GM12878 (cell line): ENCODE data around the gene ITSN2. TPM values are rescaled to one million over a fixed set of nuclear protein-coding genes. Genes with fewer than 3 reads are reported as not detected.

Experiments used
- ATAC-seq: fragments of 200-7000 bp; cut with Tn5 transposase; 3 replicates; pipeline ENCODE4 v1.9.1; 2020; ENCODE audit warnings: mild to moderate bottlenecking, moderate library complexity
- BruUV-seq: library from RNA; stranded (reverse); fragments of 400-500 nt; replicated peaks from 2 replicates; lab custom pipeline; 2021; lab: Mats Ljungman, UMichigan
- CTCF ChIA-PET: fragments of 300-600 bp; sonication (Branson Sonifier 250); formaldehyde crosslinking; extraction: SDS; loops from one replicate; lab custom pipeline; 2021; ENCODE audit warnings: inconsistent platforms; lab: Yijun Ruan, JAX
- POLR2A ChIA-PET: fragments of 350-600 bp; formaldehyde crosslinking; extraction: SDS; loops from one replicate; lab custom pipeline; 2021; ENCODE audit warnings: inconsistent platforms; lab: Charles Lee
- RAD21 ChIA-PET: fragments of 300-600 bp; sonication (Branson Sonifier 250); formaldehyde crosslinking; loops from one replicate; lab custom pipeline; 2023; ENCODE audit warnings: antibody characterized with exemption; ENCODE audit not compliant: unreplicated experiment; lab: Charles Lee
- SMC1A ChIA-PET: fragments of 300-600 bp; sonication (Branson Sonifier 250); formaldehyde crosslinking; loops from one replicate; lab custom pipeline; 2023; ENCODE audit not compliant: unreplicated experiment, uncharacterized antibody; lab: Charles Lee
- DNase-seq: peaks from one replicate; pipeline ENCODE4 v3.0.0-alpha.2; 2011; ENCODE audit warnings: low read depth, low spot score
- FAIRE-seq: peaks from 3 replicates; lab custom pipeline; 2011; peaks lifted over from hg19 to GRCh38; lab: Jason Lieb, UNC
- H2AFZ ChIP-seq: 2 replicates; pipeline ENCODE4 v1.6.0; 2011; ENCODE audit warnings: low read depth, low read length, control low read depth; ENCODE audit not compliant: control insufficient read depth
- H3K27ac ChIP-seq: 2 replicates; pipeline ENCODE4 v1.5.1; 2011; ENCODE audit warnings: control low read depth; ENCODE audit not compliant: control insufficient read depth, insufficient read depth
- H3K27me3 ChIP-seq, 2 experiments: replicated peaks in 1 of 2; 2 replicates each; pipeline versions ENCODE4 v1.6.0 to v1.6.1; 2011; ENCODE audit warnings: low read length in 1 of 2; ENCODE audit not compliant: control insufficient read depth in 2 of 2, insufficient read depth in 2 of 2
- H3K36me3 ChIP-seq, 2 experiments: 2 replicates each; pipeline ENCODE4 v1.5.1; 2011; ENCODE audit warnings: low read length in 1 of 2; ENCODE audit not compliant: control insufficient read depth in 2 of 2, insufficient read depth in 2 of 2
- H3K4me1 ChIP-seq: 2 replicates; pipeline ENCODE4 v1.6.1; 2011; ENCODE audit warnings: mild to moderate bottlenecking, low read length, moderate library complexity, mixed read lengths; ENCODE audit not compliant: control insufficient read depth, insufficient read depth
- H3K4me2 ChIP-seq: 2 replicates; pipeline ENCODE4 v1.6.0; 2011; ENCODE audit warnings: control low read depth; ENCODE audit not compliant: control insufficient read depth, insufficient read depth
- H3K4me3 ChIP-seq: fragments of 200-600 bp; sonication (generic); 2 replicates; pipeline ENCODE4 v1.5.1; 2016
- H3K79me2 ChIP-seq: 2 replicates; pipeline ENCODE4 v1.6.0; 2011; ENCODE audit warnings: low read length; ENCODE audit not compliant: control insufficient read depth, insufficient read depth
- H3K9ac ChIP-seq: 2 replicates; pipeline ENCODE4 v1.8.0; 2011; ENCODE audit warnings: low read length, control low read depth, mixed read lengths; ENCODE audit not compliant: control insufficient read depth, insufficient read depth
- H3K9me3 ChIP-seq: replicated peaks from 3 replicates; pipeline ENCODE4 v1.5.1; 2011; ENCODE audit warnings: mild to moderate bottlenecking, low read length; ENCODE audit not compliant: control insufficient read depth, insufficient read depth
- H4K20me1 ChIP-seq: 2 replicates; pipeline ENCODE4 v1.6.0; 2011; ENCODE audit not compliant: control insufficient read depth, insufficient read depth
- ASH2L ChIP-seq: fragments of 300-600, 200-600 bp; sonication (generic); IDR thresholded peaks from 2 replicates; pipeline ENCODE4 v1.6.1; 2017; ENCODE audit warnings: low read depth, mild to moderate bottlenecking, borderline replicate concordance
- BCL11A ChIP-seq: IDR thresholded peaks from 2 replicates; pipeline ENCODE4 v1.6.1; 2011; ENCODE audit warnings: low read depth, low read length
- EGR1 ChIP-seq, 2 experiments: IDR thresholded peaks; 1 replicate in 1 of 2; 2 replicates in 1 of 2; pipeline ENCODE4 v1.6.1; 2011 to 2012; ENCODE audit warnings: low read depth in 2 of 2, low read length in 2 of 2, borderline replicate concordance in 1 of 2, mild to moderate bottlenecking in 1 of 2, moderate library complexity in 1 of 2
- ELK1 ChIP-seq: IDR thresholded peaks from 2 replicates; pipeline ENCODE4 v1.6.1; 2012; ENCODE audit warnings: low read depth, low read length, improper control_type of control experiment
- EP300 ChIP-seq, 2 experiments: fragments of 150-350 bp in 1 of 2; IDR thresholded peaks; 2 replicates each; pipeline ENCODE4 v1.6.1; 2011 to 2012; ENCODE audit warnings: low read depth in 2 of 2, low read length in 2 of 2, borderline replicate concordance in 1 of 2, improper control_type of control experiment in 1 of 2, inconsistent platforms in 1 of 2; ENCODE audit not compliant: control insufficient read depth in 1 of 2
- EZH2 ChIP-seq: IDR thresholded peaks from 2 replicates; pipeline ENCODE4 v1.6.1; 2012; ENCODE audit warnings: low read depth, mild to moderate bottlenecking, control low read depth, inconsistent platforms, low read length, borderline replicate concordance; ENCODE audit not compliant: control insufficient read depth
- IKZF2 ChIP-seq, 2 experiments: fragments of 450-650 bp; IDR thresholded peaks; 2 replicates each; pipeline ENCODE4 v1.6.1; 2017; ENCODE audit warnings: mild to moderate bottlenecking in 2 of 2, moderate library complexity in 2 of 2
- IRF4 ChIP-seq: IDR thresholded peaks from 2 replicates; pipeline ENCODE4 v1.6.1; 2011; ENCODE audit warnings: low read depth, low read length
- IRF5 ChIP-seq: fragments of 450-650 bp; IDR thresholded peaks from 2 replicates; pipeline ENCODE4 v1.6.1; 2017; ENCODE audit warnings: borderline replicate concordance
- LARP7 ChIP-seq: fragments of 450-650 bp; IDR thresholded peaks from 2 replicates; pipeline ENCODE4 v1.6.1; 2017; ENCODE audit warnings: mild to moderate bottlenecking
- MEF2A ChIP-seq: IDR thresholded peaks from 2 replicates; pipeline ENCODE4 v1.6.1; 2011; ENCODE audit warnings: low read depth, mild to moderate bottlenecking, low read length, moderate library complexity; ENCODE audit not compliant: insufficient read depth
- NR2C1 ChIP-seq: fragments of 450-650 bp; IDR thresholded peaks from 2 replicates; pipeline ENCODE4 v1.6.1; 2017; ENCODE audit warnings: antibody characterized with exemption, mild to moderate bottlenecking, moderate library complexity
- RCOR1 ChIP-seq: conservative IDR thresholded peaks from 2 replicates; pipeline ENCODE4 v1.6.1; 2012; ENCODE audit warnings: low read depth, low read length, improper control_type of control experiment
- RFX5 ChIP-seq: IDR thresholded peaks from 2 replicates; pipeline ENCODE4 v1.6.1; 2011; ENCODE audit warnings: low read depth, low read length, improper control_type of control experiment
- SMARCA5 ChIP-seq: fragments of 450-650 bp; IDR thresholded peaks from 2 replicates; pipeline ENCODE4 v1.6.1; 2017; ENCODE audit warnings: mild to moderate bottlenecking
- TCF3 ChIP-seq: IDR thresholded peaks from 2 replicates; pipeline ENCODE4 v1.6.1; 2012; ENCODE audit warnings: low read depth, mild to moderate bottlenecking, low read length, borderline replicate concordance; ENCODE audit not compliant: insufficient read depth
- YY1 ChIP-seq: IDR thresholded peaks from 2 replicates; pipeline ENCODE4 v1.6.1; 2011; ENCODE audit warnings: low read depth, mild to moderate bottlenecking, low read length
- ZBED1 ChIP-seq: IDR thresholded peaks from 2 replicates; pipeline ENCODE4 v1.6.1; 2016; ENCODE audit warnings: borderline replicate concordance
- WGBS: methylation state at CpG from one replicate; pipeline ENCODE4 v1.1.6; 2016; ENCODE audit warnings: low lambda C conversion rate; ENCODE audit not compliant: insufficient replicate concordance, insufficient coverage; ENCODE audit errors: missing lambda C conversion rate; 5-methylcytosine and 5-hydroxymethylcytosine counted together
- in situ Hi-C: fragments of 300-500 bp; cut with MboI; formaldehyde crosslinking; loops from 9 replicates; pipeline ENCODE4 v1.14.3; 2018; ENCODE audit warnings: mixed read lengths
- intact Hi-C: fragments of 100-400 bp; cut with micrococcal nuclease; formaldehyde crosslinking; loops from one replicate; pipeline ENCODE4 v1.14.2; 2022; ENCODE audit not compliant: unreplicated experiment
- polyA plus RNA-seq, 11 experiments: library from polyadenylated mRNA; depleted of rRNA in 4 of 11; unstranded in 6 of 11; stranded (reverse) in 5 of 11; fragments of >200 nt; fragmentation: Nextera tagmentation in 4 of 11; fragmentation: Illumina TruSeq in 1 of 11; extraction: Ambion mirVana in 4 of 11; extraction: Trizol in 1 of 11; gene quantifications; 1 replicate in 1 of 11; 2 replicates in 10 of 11; pipeline versions ENCODE4 v1.2.1 to v1.2.3, GENCODE V29; 2011 to 2016; ENCODE audit warnings: inconsistent platforms in 2 of 11, missing spikeins in 2 of 11, low read depth in 1 of 11
- total RNA-seq, 4 experiments: library from RNA; depleted of rRNA in 3 of 4; stranded (reverse); fragments of >200 nt in 3 of 4; fragmentation: Illumina TruSeq in 1 of 4; extraction: Trizol in 1 of 4; gene quantifications; 2 replicates each; pipeline versions ENCODE4 v1.2.1 to v1.2.3, GENCODE V29; 2013 to 2021

The ITSN2 gene
- total and polyA plus RNA-seq, 10 of the 15 experiments (the other 5 are each of a cell fraction or from before 2014, with no cell fraction given): 20.5 to 80.0 (median 54.7) TPM

GRCh38 chr2:24220554-24221291, 139.6 kb downstream of the ITSN2 start (continued):
- no peak for TF ChIP-seq IRF5
- TF ChIP-seq TCF3: no peak
- no peak for TF ChIP-seq SMARCA5
- no peak for TF ChIP-seq YY1
- no peak for TF ChIP-seq RCOR1
- no peak for TF ChIP-seq ZBED1
- TF ChIP-seq ASH2L: no peak
- TF ChIP-seq EP300 (IDR thresholded peaks at IDR 0.05; ENCODE audit: borderline replicate concordance in 1 of 2, control insufficient read depth in 1 of 2, low read depth in 2 of 2, low read length in 2 of 2): no peak
- no peak for TF ChIP-seq EGR1 (IDR thresholded peaks at IDR 0.05; ENCODE audit: borderline replicate concordance in 1 of 2, low read depth in 2 of 2, low read length in 2 of 2)

- H2AFZ ChIP-seq: no peak overlapping the region
- H3K79me2 ChIP-seq: no peaks in the 10 kb centered on the region
- POLR2A ChIA-PET: no interaction called here
- 3% methylated on average over 3 of the region's 3 CpGs for WGBS
- no peaks in the 10 kb centered on the region for H4K20me1 ChIP-seq
- CTCF ChIA-PET: interaction anchor here (1.4 kb wide), 1 partner anchor 131 kb away, joined by 3 read pairs; no protein-coding TSS in a partner anchor
- peaks cover 12 to 13% of the 10 kb centered on the region in 2 experiments; a peak in 3 of 4 replicates for H3K36me3 ChIP-seq
- 0 out of 2 replicates have a peak overlapping the region, but pooled peaks have one; percentile 13 for H3K4me2 ChIP-seq
- in situ Hi-C loops (no loop called here), intact Hi-C loops (no loop called here)
- RAD21 ChIA-PET: interaction anchor here (1.4 kb wide), 1 partner anchor 390 kb away, joined by 5 read pairs; no protein-coding TSS in a partner anchor
- peak overlapping the region; percentile 68 for H3K27ac ChIP-seq
- FAIRE-seq (peak; percentile 95), ATAC-seq (peak; percentile 96), DNase-seq (peak; percentile 48)
- H3K9me3 ChIP-seq: no peaks in the 10 kb centered on the region
- no peaks in the 10 kb centered on the region for H3K27me3 ChIP-seq
- BruUV-seq: no TSS peak
- SMC1A ChIA-PET: interaction anchor here (1.3 kb wide), 1 partner anchor 9 kb away, joined by 3 read pairs; no protein-coding TSS in a partner anchor
- H3K4me1 ChIP-seq: peaks cover 9% of the 10 kb centered on the region
- H3K4me3 ChIP-seq: no peak overlapping the region
- no peak overlapping the region for H3K9ac ChIP-seq
- TF ChIP-seq ASH2L: no peak
- TF ChIP-seq RFX5: peak; percentile 70
- no peak for TF ChIP-seq ELK1
- no peak for TF ChIP-seq SMARCA5
- TF ChIP-seq EZH2: no peak
- no peak for TF ChIP-seq LARP7
- peak; percentile 29; the same call in 1 of the 2 replicates for TF ChIP-seq BCL11A
- TF ChIP-seq IKZF2 (IDR thresholded peaks at IDR 0.05): no peak
- TF ChIP-seq IRF5: no peak
- peak; percentile 44; the same call in 1 of the 2 replicates for TF ChIP-seq IRF4
- TF ChIP-seq MEF2A: 0 out of 2 replicates have a peak, but pooled peaks have one; percentile 49
- no peak for TF ChIP-seq NR2C1
These were observed 145.5 kb downstream of the ITSN2 start for GRCh38 chr2:24214880-24215279.
